ENCODE measurements around the gene HSF4. TPM values are rescaled to one million over a fixed set of nuclear protein-coding genes. Genes with fewer than 3 reads are reported as not detected.

HSF4 gene
- total RNA-seq, 4 donors from 2014 or later, result 9.0 to 111 (median 29.7) TPM

DNA sequence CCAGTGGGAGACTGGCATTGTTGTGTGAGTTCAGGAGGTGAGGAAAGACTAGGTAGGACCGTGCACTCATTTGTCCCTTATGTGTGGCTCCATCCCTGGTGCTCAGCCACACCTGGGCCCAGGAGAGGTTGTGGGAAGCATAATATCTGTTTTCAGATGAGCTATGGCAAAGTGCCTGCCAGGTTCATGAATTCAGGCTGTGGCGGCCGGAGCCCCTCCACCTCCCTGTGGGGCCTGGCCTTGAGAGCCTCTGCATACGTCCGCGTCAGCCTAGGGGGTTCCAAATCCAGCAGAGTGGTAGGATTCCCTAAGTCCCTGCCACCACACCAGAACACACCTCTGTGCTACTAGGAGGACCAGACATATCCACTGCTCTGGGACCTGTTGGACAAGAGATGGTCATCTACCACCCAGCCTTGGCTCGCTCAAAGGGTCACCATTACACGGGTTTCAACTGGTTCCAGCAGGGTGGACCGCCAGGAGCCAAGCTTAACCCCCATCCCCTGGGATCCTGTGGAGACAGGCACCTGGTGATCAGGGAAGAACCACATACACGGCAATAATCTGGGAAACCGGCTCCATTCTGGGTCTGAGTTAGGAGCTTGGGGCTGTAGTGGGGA, 15.8 kb upstream of the HSF4 start:
- DNase-seq (no peak), ATAC-seq (no peak)
- peaks cover 0 to 51% of the 10 kb centered on the region in 2 donors for H3K36me3 ChIP-seq
- TF ChIP-seq, protein P1, sequence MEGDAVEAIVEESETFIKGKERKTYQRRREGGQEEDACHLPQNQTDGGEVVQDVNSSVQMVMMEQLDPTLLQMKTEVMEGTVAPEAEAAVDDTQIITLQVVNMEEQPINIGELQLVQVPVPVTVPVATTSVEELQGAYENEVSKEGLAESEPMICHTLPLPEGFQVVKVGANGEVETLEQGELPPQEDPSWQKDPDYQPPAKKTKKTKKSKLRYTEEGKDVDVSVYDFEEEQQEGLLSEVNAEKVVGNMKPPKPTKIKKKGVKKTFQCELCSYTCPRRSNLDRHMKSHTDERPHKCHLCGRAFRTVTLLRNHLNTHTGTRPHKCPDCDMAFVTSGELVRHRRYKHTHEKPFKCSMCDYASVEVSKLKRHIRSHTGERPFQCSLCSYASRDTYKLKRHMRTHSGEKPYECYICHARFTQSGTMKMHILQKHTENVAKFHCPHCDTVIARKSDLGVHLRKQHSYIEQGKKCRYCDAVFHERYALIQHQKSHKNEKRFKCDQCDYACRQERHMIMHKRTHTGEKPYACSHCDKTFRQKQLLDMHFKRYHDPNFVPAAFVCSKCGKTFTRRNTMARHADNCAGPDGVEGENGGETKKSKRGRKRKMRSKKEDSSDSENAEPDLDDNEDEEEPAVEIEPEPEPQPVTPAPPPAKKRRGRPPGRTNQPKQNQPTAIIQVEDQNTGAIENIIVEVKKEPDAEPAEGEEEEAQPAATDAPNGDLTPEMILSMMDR (IDR thresholded peaks at IDR 0.05 in 4 of 5, conservative IDR thresholded peaks at IDR 0.05 in 1 of 5), result no peak
- no peak for TF ChIP-seq POLR2A (IDR thresholded peaks at IDR 0.05)
- no peaks in the 10 kb centered on the region for H3K9me3 ChIP-seq
- no peak overlapping the region for H3K4me3 ChIP-seq
- intact Hi-C loops (cut with DNase I; ENCODE audit: low total_unique reads) (no loop called here), in situ Hi-C loops (cut with MboI; ENCODE audit: low sequenced_read_pairs in 4 of 4) (no loop called here)
- H3K27ac ChIP-seq, result no peak overlapping the region
- H3K27me3 ChIP-seq, result peaks cover 3 to 12% (median 4%) of the 10 kb centered on the region in 3 donors
- H3K4me1 ChIP-seq, result peaks cover 0 to 13% of the 10 kb centered on the region in 2 donors

DNA sequence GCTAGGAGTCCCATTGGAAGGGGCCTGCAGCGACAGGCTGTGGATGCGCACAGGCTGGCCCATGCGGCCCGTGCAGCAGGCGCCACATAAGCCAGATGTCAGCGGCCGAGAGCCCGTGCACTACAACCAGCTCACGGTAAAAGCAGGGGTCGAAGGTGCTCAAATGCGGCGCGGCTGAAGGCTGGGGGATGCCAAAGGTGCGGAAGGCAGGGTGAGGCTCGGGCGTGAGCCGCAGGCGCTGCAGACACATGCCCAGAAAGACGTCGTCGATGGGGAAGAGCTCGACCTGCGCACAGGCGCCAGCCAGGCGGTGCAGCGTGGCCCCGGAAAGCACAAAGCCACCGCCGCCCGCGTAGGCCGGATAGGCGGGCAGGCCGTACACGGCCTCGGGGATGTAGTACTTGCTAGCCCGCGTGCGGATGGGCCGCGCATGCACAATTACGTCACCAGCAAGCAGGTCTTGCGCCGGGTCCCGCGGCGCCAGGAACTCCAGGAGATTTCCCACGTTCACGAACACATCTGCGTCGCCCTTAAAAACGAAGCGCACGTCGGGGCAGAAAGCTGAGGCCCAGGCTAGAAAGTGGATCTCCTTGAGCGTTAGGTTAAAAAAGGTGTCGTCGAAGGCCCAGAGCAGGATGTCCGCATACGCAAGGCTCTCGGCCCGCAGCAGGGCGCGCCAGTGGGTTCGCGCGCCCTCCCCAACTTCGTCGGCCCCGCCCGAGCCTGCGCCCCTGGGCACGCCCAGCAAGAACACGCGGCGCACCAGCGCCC, 15.1 kb upstream of the HSF4 start:
- intact Hi-C loops (cut with DNase I; ENCODE audit: low total_unique reads) (no loop called here), in situ Hi-C loops (cut with MboI; ENCODE audit: low sequenced_read_pairs in 4 of 4) (loop anchor here in 3 of 4 donors (10.0 kb wide), 3 partner anchors 135 to 185 kb away; partner anchors contain the start of gene CES3 (in 1 of the 3))
- no peak for ATAC-seq
- H3K4me3 ChIP-seq, result no peak overlapping the region
- TF ChIP-seq, protein P1 (IDR thresholded peaks at IDR 0.05 in 4 of 5, conservative IDR thresholded peaks at IDR 0.05 in 1 of 5), result no peak
- TF ChIP-seq POLR2A (IDR thresholded peaks at IDR 0.05), result no peak
- H3K9me3 ChIP-seq, result no peaks in the 10 kb centered on the region
- peaks cover 3 to 12% (median 4%) of the 10 kb centered on the region in 3 donors for H3K27me3 ChIP-seq
- no peak overlapping the region for H3K27ac ChIP-seq
- H3K4me1 ChIP-seq, result peaks cover 0 to 13% of the 10 kb centered on the region in 2 donors
- H3K36me3 ChIP-seq, result peaks cover 0 to 44% of the 10 kb centered on the region in 2 donors
- DNase-seq, result no peak

DNA sequence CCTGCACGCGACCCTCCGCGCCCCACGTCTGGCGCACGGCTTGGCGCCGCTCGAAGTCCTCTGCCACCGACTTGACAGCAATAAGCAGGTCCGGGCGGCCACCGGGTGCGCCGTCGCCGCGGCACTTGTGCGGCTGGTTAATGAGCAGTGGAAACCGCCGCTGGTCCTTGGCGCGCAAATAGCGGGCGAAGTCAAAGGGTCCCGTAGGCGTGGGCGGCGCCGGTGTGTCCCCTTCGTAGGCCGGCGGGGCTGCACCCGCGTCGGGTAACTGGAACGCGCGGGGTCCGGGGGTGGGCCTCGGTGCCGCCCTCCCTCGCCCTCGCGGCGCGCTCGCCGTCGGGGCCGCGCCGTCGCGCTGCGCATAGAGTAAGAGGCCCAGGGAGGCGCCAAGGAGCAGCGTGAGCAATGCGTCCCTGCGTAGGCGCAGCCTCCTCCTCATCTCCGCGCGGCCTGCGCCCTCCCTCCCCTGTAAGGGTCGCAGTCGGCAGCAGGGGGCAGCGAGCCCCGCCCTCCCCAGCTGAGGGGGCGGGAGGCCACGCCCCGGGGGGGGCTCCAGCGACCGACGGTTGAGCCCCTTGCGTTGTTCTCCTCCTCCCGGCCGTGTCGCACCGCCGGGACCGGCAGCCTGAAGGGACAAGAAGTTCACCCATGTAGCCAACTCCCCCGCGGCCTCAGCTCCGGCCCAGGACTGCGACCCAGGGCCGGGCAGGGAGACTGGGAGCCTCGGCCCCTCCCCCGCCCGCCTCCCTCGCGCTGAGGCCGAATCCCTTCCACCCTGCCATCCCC, 14.3 kb upstream of the HSF4 start:
- ATAC-seq (peak; percentile 4 to 13), DNase-seq (no peak)
- TF ChIP-seq, protein P1 (IDR thresholded peaks at IDR 0.05 in 4 of 5, conservative IDR thresholded peaks at IDR 0.05 in 1 of 5), result no peak
- TF ChIP-seq POLR2A (IDR thresholded peaks at IDR 0.05), result no peak
- H3K36me3 ChIP-seq, result peaks cover 0 to 36% of the 10 kb centered on the region in 2 donors
- peaks cover 3 to 19% of the 10 kb centered on the region in 2 donors for H3K4me1 ChIP-seq
- H3K4me3 ChIP-seq, result peak overlapping the region; percentile 60 to 82 (median 67)
- no peaks in the 10 kb centered on the region for H3K9me3 ChIP-seq
- in situ Hi-C loops (cut with MboI; ENCODE audit: low sequenced_read_pairs in 4 of 4), result loop anchor here in 3 of 4 donors (10.0 kb wide), 3 partner anchors 135 to 185 kb away; partner anchors contain the start of gene CES3 (in 1 of the 3)
- H3K27ac ChIP-seq, result peak overlapping the region; percentile 54 to 76 (median 70)
- peaks cover 3 to 12% (median 4%) of the 10 kb centered on the region in 3 donors for H3K27me3 ChIP-seq
- intact Hi-C loops (cut with DNase I; ENCODE audit: low total_unique reads), result no loop called here

DNA sequence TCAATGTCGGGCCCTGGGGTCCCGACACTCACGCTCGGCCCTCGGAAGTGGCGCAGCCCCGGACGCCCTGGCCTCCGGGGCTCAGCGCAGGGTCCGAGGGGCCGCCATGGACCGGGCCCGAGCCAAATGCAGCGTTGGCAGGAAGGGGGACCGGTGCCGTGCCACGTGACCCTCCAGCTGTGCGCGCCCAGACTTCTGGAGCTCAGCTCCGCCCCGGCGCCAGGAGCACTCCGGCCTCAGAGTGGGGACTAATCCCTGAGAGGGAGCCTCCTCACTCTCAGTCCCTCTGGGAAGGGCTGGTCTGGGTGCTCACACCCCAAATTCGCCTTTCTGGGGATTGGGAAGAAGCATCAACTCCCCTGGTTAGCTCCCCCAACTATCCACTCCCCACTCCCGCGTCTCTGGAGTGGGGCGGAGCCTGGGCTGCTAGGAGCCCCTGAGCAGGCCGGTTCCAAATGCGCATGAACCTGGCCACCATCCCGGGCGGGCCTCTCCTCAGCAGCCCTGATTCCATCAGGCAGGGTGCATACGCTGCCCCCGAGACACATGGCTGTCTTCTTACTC, 13.6 kb upstream of the HSF4 start, which contains the start of gene B3GNT9:
B3GNT9 (minus strand) TSS at position 166 of the 564 bp plus-strand sequence. CDS start 513 bp downstream, outside the sequence.
- Histone ChIP-seq H3K4me1 (peaks cover 7 to 19% of the 10 kb centered on the region in 2 donors), H3K36me3 (peaks cover 0 to 29% of the 10 kb centered on the region in 2 donors), H3K27me3 (peaks cover 3 to 12% (median 4%) of the 10 kb centered on the region in 3 donors), H3K27ac (peak within 1 kb of the TSS; percentile 54 to 76 (median 70)), H3K4me3 (peak within 1 kb of the TSS; percentile 60 to 82 (median 67)), H3K9me3 (no peaks in the 10 kb centered on the region)
- ATAC-seq (peak in 1 of 2 donors; percentile 33), DNase-seq (no peak)
- intact Hi-C loops (cut with DNase I; ENCODE audit: low total_unique reads) (no loop called here), in situ Hi-C loops (cut with MboI; ENCODE audit: low sequenced_read_pairs in 4 of 4) (loop anchor here in 3 of 4 donors (10.0 kb wide), 3 partner anchors 136 to 186 kb away; partner anchors contain the start of gene CES3 (in 1 of the 3))
- TF ChIP-seq, protein P1 (IDR thresholded peaks at IDR 0.05 in 4 of 5, conservative IDR thresholded peaks at IDR 0.05 in 1 of 5), result no peak
- peak in 1 of 2 donors; percentile 11 for TF ChIP-seq POLR2A (IDR thresholded peaks at IDR 0.05)

All from gastrocnemius medialis (tissue), 4 donors.